SK-N-SH treated with all-trans-retinoic acid at 6 μM for 48 hours (cell line): ENCODE measurements around the gene ARMC2.
"Not testable (repeated sequence)": the region's sequence is repeated elsewhere in the genome, so short reads cannot be mapped to it uniquely, and the experiment has no call there.

Experiments
- ATAC-seq: fragments of 200-7000 bp; cut with Tn5 transposase; 3 replicates; pipeline ENCODE4 v1.9.1; 2020; ENCODE audit warnings: mild to moderate bottlenecking, moderate library complexity
- CSDC2 ChIP-seq: fragments of 250-450 bp; sonication (Bioruptor Pico); IDR thresholded peaks from 2 replicates; pipeline ENCODE4 v1.5.0; 2020; ENCODE audit warnings: mild to moderate bottlenecking, moderate library complexity
- ESRRG ChIP-seq: fragments of 250-450 bp; sonication (Bioruptor Pico); IDR thresholded peaks from 2 replicates; pipeline ENCODE4 v1.6.1; 2021; ENCODE audit warnings: mild to moderate bottlenecking
- GLIS3 ChIP-seq: fragments of 250-450 bp; sonication (Bioruptor Pico); IDR thresholded peaks from 2 replicates; pipeline ENCODE4 v1.5.0; 2020; ENCODE audit warnings: mild to moderate bottlenecking, moderate library complexity
- ISL1 ChIP-seq: fragments of 250-450 bp; sonication (Bioruptor Pico); IDR thresholded peaks from 2 replicates; pipeline ENCODE4 v2.1.2; 2022; ENCODE audit warnings: mild to moderate bottlenecking, moderate library complexity
- OSR1 ChIP-seq: fragments of 250-450 bp; sonication (Bioruptor Pico); IDR thresholded peaks from 2 replicates; pipeline ENCODE4 v1.8.0; 2022; ENCODE audit warnings: moderate library complexity, mild to moderate bottlenecking, inconsistent platforms
- PPARA ChIP-seq: fragments of 250-450 bp; sonication (Bioruptor Pico); IDR thresholded peaks from 2 replicates; pipeline ENCODE4 v1.5.0; 2020; ENCODE audit warnings: mild to moderate bottlenecking, borderline replicate concordance
- RARB ChIP-seq: fragments of 250-450 bp; sonication (Bioruptor Pico); IDR thresholded peaks from 2 replicates; pipeline ENCODE4 v1.8.0; 2021; ENCODE audit warnings: mild to moderate bottlenecking, moderate library complexity
- SNAI2 ChIP-seq: fragments of 250-450 bp; sonication (Bioruptor Pico); IDR thresholded peaks from 2 replicates; pipeline ENCODE4 v1.5.0; 2020; ENCODE audit warnings: mild to moderate bottlenecking, moderate library complexity
- TCF4 ChIP-seq: fragments of 250-450 bp; sonication (Bioruptor Pico); IDR thresholded peaks from 2 replicates; pipeline ENCODE4 v1.8.0; 2021; ENCODE audit warnings: mild to moderate bottlenecking, moderate library complexity, borderline replicate concordance
- TOX ChIP-seq: fragments of 250-450 bp; sonication (Bioruptor Pico); IDR thresholded peaks from 2 replicates; pipeline ENCODE4 v1.8.0; 2021; ENCODE audit warnings: mild to moderate bottlenecking, moderate library complexity, borderline replicate concordance
- ZC3H10 ChIP-seq: fragments of 250-450 bp; sonication (Bioruptor Pico); IDR thresholded peaks from 2 replicates; pipeline ENCODE4 v1.5.1; 2021; ENCODE audit warnings: mild to moderate bottlenecking, moderate library complexity
- ZFP3 ChIP-seq: fragments of 250-450 bp; sonication (Bioruptor Pico); IDR thresholded peaks from 2 replicates; pipeline ENCODE4 v1.5.0; 2020; ENCODE audit warnings: mild to moderate bottlenecking, moderate library complexity
- ZFP30 ChIP-seq: fragments of 450-650 bp; formaldehyde crosslinking; IDR thresholded peaks from 2 replicates; pipeline ENCODE4 v1.5.0; 2022; ENCODE audit warnings: mild to moderate bottlenecking, moderate library complexity
- ZNF565 ChIP-seq: fragments of 450-650 bp; formaldehyde crosslinking; conservative IDR thresholded peaks from 2 replicates; pipeline ENCODE4 v1.5.0; 2020; ENCODE audit warnings: low read depth, mild to moderate bottlenecking, moderate library complexity
- ZNF70 ChIP-seq: fragments of 450-650 bp; formaldehyde crosslinking; IDR thresholded peaks from 2 replicates; pipeline ENCODE4 v1.5.0; 2020; ENCODE audit warnings: mild to moderate bottlenecking, moderate library complexity
- ZNF8 ChIP-seq: fragments of 450-650 bp; formaldehyde crosslinking; IDR thresholded peaks from 2 replicates; pipeline ENCODE4 v1.5.0; 2020; ENCODE audit warnings: mild to moderate bottlenecking, moderate library complexity
- TF ChIP-seq, protein P1 (sequence below): fragments of 250-450 bp; sonication (Bioruptor Pico); IDR thresholded peaks from 2 replicates; pipeline ENCODE4 v1.5.1; 2020; ENCODE audit warnings: low read depth, mild to moderate bottlenecking, moderate library complexity
- TF ChIP-seq, protein P2 (sequence below): fragments of 250-450 bp; sonication (Bioruptor Pico); IDR thresholded peaks from 2 replicates; pipeline ENCODE4 v1.8.0; 2021; ENCODE audit warnings: low read depth, mild to moderate bottlenecking, moderate library complexity, borderline replicate concordance
- TF ChIP-seq, protein P3 (sequence below): fragments of 250-450 bp; sonication (Bioruptor Pico); IDR thresholded peaks from 2 replicates; pipeline ENCODE4 v1.8.0; 2020; ENCODE audit warnings: mild to moderate bottlenecking, moderate library complexity, borderline replicate concordance
- TF ChIP-seq, protein P4 (sequence below): fragments of 250-450 bp; sonication (Bioruptor Pico); IDR thresholded peaks from 2 replicates; pipeline ENCODE4 v1.5.1; 2021; ENCODE audit warnings: mild to moderate bottlenecking, moderate library complexity

ARMC2 gene

DNA sequence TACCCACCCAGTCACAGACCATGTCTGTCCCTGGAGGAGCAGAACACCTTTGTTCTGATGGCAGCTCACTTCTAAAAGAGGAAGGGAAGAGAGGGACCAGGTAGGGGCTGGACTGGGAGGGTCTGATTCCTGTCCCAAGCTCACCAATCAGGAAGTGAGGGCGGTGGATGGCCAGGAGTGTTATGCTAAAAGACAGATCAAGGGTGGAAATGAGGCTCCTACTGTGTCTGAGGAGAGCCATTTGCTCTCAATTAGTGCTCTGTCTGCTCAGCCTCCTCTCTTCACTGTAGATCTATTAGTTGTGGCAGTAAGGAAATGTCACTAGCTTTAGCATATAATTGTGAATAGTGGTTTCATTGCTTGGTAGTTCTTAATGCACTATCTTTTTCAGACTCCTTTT is 72.5 kb downstream of the ARMC2 start (continued):
- TF ChIP-seq RARB (CRISPR knock-in tag) (no peak), TCF4 (no peak)

DNA sequence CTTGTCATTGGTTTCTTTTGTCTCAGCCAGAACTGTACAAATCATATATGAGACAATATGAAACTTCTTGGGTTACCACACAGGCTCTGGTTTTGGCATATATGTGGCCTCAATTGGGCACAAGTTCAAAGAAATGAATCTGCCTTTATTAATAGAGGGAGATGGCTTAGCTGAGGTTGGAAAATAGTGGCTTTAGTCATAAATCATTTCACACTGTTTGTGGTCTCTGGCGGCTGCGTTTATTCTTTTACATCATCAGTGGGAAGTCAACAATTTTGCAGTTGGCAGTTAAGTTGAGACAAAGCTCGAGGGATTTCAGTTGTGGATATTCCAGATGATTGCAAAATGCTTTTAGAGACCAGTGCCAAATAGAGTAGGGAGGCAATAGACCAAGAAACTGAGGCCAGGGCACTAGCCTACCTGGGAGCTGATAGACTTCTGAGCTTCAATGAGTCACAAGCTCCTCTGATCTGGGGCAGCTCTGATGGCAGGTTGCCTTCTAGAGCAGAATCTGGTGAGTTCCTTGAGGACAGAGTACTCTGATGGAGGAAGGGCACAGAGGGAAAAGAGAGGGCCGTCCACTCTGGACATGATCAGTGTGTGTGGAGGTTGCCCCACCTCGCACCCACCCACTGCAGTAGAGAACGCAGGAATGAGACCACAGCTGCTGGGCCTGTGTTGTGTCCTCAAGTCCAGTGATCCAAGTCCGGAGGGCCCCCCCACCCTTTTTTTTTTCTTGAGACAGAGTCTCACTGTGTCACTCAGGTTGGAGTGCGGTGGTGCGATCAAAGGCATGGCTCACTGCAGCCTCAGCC is 73.5 kb downstream of the ARMC2 start:
- TF ChIP-seq PPARA (CRISPR knock-in tag): no peak
- no peak for TF ChIP-seq CSDC2 (CRISPR knock-in tag)
- TF ChIP-seq, protein P1, sequence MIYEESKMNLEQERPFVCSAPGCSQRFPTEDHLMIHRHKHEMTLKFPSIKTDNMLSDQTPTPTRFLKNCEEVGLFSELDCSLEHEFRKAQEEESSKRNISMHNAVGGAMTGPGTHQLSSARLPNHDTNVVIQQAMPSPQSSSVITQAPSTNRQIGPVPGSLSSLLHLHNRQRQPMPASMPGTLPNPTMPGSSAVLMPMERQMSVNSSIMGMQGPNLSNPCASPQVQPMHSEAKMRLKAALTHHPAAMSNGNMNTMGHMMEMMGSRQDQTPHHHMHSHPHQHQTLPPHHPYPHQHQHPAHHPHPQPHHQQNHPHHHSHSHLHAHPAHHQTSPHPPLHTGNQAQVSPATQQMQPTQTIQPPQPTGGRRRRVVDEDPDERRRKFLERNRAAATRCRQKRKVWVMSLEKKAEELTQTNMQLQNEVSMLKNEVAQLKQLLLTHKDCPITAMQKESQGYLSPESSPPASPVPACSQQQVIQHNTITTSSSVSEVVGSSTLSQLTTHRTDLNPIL (CRISPR knock-in tag): no peak
- no peak for TF ChIP-seq ISL1 (CRISPR knock-in tag)
- TF ChIP-seq ZNF565: no peak
- no peak for TF ChIP-seq ZFP3 (CRISPR knock-in tag)
- TF ChIP-seq, protein P2, sequence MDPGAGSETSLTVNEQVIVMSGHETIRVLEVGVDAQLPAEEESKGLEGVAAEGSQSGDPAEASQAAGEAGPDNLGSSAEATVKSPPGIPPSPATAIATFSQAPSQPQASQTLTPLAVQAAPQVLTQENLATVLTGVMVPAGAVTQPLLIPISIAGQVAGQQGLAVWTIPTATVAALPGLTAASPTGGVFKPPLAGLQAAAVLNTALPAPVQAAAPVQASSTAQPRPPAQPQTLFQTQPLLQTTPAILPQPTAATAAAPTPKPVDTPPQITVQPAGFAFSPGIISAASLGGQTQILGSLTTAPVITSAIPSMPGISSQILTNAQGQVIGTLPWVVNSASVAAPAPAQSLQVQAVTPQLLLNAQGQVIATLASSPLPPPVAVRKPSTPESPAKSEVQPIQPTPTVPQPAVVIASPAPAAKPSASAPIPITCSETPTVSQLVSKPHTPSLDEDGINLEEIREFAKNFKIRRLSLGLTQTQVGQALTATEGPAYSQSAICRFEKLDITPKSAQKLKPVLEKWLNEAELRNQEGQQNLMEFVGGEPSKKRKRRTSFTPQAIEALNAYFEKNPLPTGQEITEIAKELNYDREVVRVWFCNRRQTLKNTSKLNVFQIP (CRISPR knock-in tag): no peak
- no peak for TF ChIP-seq SNAI2 (CRISPR knock-in tag)
- TF ChIP-seq ESRRG (CRISPR knock-in tag): no peak
- TF ChIP-seq OSR1 (CRISPR knock-in tag): no peak
- TF ChIP-seq ZC3H10 (CRISPR knock-in tag): no peak
- no peak for TF ChIP-seq ZFP30
- TF ChIP-seq RARB (CRISPR knock-in tag): no peak
- no peak for ATAC-seq

DNA sequence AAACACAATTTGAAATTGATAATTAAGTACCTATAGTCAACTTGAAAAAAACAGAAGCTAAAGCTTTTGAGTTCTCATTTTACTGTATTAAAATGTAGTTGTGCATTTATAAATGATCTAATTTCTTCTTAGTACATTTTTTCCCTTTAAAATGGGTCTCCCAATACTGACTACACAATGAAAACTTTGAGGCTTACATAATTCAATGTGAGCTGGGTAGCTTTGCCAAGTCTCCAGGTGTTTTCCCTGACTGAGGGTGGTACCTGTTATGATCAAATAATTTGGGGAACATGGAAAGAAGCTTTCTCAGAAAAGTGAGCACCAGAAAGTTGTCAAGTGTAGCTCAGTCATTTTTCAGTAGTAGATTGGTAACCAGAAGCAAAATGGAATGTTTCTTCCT is 74.3 kb downstream of the ARMC2 start:
- TF ChIP-seq SNAI2 (CRISPR knock-in tag) (no peak), ZNF70 (CRISPR knock-in tag) (no peak), TCF4 (no peak)
- no peak for ATAC-seq

DNA sequence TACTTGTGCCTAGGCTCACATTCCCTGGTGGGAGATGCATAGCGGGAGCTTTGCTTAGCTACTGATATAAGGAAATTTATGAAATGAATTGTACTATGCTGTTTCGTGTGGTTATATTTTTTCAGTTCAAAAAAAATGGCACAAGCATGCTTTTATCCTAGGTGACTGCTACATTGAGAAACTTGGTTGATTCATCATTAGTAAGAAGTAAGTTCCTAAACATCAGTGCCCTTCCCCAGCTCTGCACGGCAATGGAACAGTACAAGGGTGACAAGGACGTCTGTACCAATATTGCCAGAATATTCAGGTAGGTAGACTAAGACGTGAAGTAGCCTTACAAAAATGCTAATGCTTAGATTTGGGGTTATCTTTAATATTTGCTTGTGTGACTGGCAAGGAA is 79.7 kb downstream of the ARMC2 start:
- TF ChIP-seq RARB (CRISPR knock-in tag): no peak
- TF ChIP-seq ZC3H10 (CRISPR knock-in tag): no peak
- no peak for TF ChIP-seq TCF4
- TF ChIP-seq, protein P2 (CRISPR knock-in tag): no peak
- TF ChIP-seq GLIS3 (CRISPR knock-in tag): no peak
- no peak for TF ChIP-seq ZNF70 (CRISPR knock-in tag)
- TF ChIP-seq, protein P3, sequence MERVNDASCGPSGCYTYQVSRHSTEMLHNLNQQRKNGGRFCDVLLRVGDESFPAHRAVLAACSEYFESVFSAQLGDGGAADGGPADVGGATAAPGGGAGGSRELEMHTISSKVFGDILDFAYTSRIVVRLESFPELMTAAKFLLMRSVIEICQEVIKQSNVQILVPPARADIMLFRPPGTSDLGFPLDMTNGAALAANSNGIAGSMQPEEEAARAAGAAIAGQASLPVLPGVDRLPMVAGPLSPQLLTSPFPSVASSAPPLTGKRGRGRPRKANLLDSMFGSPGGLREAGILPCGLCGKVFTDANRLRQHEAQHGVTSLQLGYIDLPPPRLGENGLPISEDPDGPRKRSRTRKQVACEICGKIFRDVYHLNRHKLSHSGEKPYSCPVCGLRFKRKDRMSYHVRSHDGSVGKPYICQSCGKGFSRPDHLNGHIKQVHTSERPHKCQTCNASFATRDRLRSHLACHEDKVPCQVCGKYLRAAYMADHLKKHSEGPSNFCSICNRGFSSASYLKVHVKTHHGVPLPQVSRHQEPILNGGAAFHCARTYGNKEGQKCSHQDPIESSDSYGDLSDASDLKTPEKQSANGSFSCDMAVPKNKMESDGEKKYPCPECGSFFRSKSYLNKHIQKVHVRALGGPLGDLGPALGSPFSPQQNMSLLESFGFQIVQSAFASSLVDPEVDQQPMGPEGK (CRISPR knock-in tag): no peak
- TF ChIP-seq ZNF8 (CRISPR knock-in tag): no peak
- no peak for TF ChIP-seq ZFP3 (CRISPR knock-in tag)
- ATAC-seq: no peak

DNA sequence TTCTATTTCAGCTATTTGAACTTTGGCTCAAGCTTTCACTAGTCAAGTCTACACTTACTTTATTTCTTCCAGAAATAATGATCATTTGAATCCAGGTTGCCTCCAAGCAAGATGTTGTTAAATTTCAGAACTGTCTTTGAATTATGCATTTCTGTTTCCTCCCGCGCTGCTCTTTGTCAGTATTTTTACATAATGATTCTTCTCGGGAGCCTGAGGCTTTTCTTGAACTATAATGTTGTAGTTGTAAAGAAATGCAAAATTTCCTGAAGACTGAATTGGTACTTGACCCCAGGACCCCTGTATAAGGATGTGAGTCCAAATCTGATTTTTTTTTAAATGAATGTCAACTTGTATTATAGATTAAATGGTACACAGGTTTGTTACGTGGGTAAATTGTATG is 80.4 kb downstream of the ARMC2 start:
- ATAC-seq: no peak
- TF ChIP-seq ZNF8 (CRISPR knock-in tag) (no peak), TOX (CRISPR knock-in tag) (no peak), RARB (CRISPR knock-in tag) (no peak), ZNF565 (no peak), GLIS3 (CRISPR knock-in tag) (no peak), TCF4 (no peak), OSR1 (CRISPR knock-in tag) (no peak), ESRRG (CRISPR knock-in tag) (no peak), ZFP30 (no peak), CSDC2 (CRISPR knock-in tag) (no peak), ZFP3 (CRISPR knock-in tag) (no peak), ZNF70 (CRISPR knock-in tag) (no peak)
- TF ChIP-seq, protein P4, sequence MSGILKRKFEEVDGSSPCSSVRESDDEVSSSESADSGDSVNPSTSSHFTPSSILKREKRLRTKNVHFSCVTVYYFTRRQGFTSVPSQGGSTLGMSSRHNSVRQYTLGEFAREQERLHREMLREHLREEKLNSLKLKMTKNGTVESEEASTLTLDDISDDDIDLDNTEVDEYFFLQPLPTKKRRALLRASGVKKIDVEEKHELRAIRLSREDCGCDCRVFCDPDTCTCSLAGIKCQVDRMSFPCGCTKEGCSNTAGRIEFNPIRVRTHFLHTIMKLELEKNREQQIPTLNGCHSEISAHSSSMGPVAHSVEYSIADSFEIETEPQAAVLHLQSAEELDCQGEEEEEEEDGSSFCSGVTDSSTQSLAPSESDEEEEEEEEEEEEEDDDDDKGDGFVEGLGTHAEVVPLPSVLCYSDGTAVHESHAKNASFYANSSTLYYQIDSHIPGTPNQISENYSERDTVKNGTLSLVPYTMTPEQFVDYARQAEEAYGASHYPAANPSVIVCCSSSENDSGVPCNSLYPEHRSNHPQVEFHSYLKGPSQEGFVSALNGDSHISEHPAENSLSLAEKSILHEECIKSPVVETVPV (CRISPR knock-in tag): no peak
- TF ChIP-seq, protein P2 (CRISPR knock-in tag): no peak

DNA sequence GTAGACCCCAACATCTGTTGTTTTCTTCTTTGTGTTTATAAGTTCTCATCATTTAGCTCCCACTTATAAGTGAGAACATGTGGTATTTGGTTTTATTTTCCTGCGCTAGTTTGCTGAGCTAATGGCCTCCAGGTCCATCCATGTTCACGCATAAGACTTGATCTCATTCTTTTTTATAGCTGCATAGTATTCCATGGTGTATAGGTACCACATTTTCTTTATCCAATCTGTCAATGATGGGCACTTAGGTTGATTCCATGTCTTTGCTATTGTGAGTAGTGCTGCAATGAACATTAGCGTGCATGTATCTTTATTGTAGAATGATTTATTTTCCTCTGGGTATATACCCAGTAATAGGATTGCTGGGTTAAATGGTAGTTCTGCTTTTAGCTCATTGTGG is 82.9 kb downstream of the ARMC2 start:
- not testable (repeated sequence) for ATAC-seq
